LNCAP (cell line): Measurements from ENCODE around the gene NAV2.

Experiments
- CTCF ChIP-seq: fragments of 450-650 bp; IDR thresholded peaks from 2 replicates; pipeline ENCODE4 v1.5.1; 2017; ENCODE audit warnings: mild to moderate bottlenecking

NAV2 gene

GRCh38 chr11:20047006-20047768 is 334.6 kb downstream of the NAV2 start:
- no peak for TF ChIP-seq CTCF

- no peak for TF ChIP-seq CTCF
Observed at GRCh38 chr11:20047769-20048154, 335.1 kb downstream of the NAV2 start.

- no peak for TF ChIP-seq CTCF
Observed at GRCh38 chr11:20048246-20048645, 335.6 kb downstream of the NAV2 start.

- TF ChIP-seq CTCF = no peak
Observed at GRCh38 chr11:20048707-20049106, 336.1 kb downstream of the NAV2 start.

- TF ChIP-seq CTCF = no peak
Observed at GRCh38 chr11:20049231-20049630, 336.6 kb downstream of the NAV2 start.

- no peak for TF ChIP-seq CTCF
Observed at GRCh38 chr11:20050048-20050447, 337.4 kb downstream of the NAV2 start.

- TF ChIP-seq CTCF = no peak
Observed at GRCh38 chr11:20050551-20051333, 338.1 kb downstream of the NAV2 start.
